GM19372 (cell line): ENCODE results near the gene CHIT1.

Source experiments
- ATAC-seq: cut with Tn5 transposase; IDR thresholded peaks from one replicate; pipeline ENCODE4 v1.9.1; 2021; ENCODE audit warnings: mild to moderate bottlenecking, low read depth, moderate library complexity; ENCODE audit not compliant: unreplicated experiment

The CHIT1 gene

GRCh38 chr1:203166192-203166940, 63.1 kb downstream of the CHIT1 start:
- no peak for ATAC-seq
